ENCODE data around the gene MOGAT1. TPM values are rescaled to one million over a fixed set of nuclear protein-coding genes. Genes with fewer than 3 reads are reported as not detected.

Gene MOGAT1
- total and polyA plus RNA-seq, 4 donors, result 0.30 to 5.5 (median 5.1) TPM; not detected in 1

DNA sequence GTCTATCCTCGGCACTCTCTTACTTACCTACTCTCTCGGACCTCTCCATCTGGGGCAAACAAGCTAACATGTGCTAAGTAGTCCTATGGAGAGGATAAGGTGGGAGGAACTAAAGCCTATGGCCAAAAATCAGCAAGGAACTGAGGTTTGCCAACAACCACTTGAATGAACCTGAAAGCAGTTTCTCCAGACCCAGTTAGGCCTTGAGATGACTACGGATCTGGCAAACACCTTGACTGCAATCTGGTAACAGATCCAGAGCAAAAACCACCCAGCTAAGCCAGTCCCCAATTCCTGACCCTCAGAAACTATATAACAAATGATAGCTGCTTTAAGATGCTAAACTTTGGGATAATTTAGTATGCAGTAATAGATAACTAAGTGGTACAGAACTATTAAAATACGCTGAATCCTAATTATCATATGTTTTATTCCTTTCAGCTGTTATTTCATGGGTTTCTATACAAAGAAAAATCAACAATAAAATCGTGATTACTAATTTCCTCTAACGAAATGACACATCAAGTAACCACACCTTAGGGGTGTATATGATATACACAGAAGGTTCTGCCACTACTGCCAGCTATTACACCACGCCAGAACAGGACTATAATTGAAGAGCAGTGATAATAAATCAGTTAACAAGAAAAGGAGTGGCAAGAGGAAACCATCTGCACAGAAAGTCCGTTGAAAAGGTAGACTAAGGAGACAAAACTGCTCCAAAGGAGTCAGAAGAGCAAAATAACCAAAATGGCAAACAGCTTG lies 18.8 kb upstream of the MOGAT1 start:
- peaks cover 6 to 27% (median 10%) of the 10 kb centered on the region in 4 donors for H3K4me1 ChIP-seq (ENCODE audit: control insufficient read depth in 4 of 4, insufficient read depth in 4 of 4, low read length in 3 of 4)
- no peak for DNase-seq (ENCODE audit: low spot score)

GRCh38 chr2:222653280-222653679 lies 18.2 kb upstream of the MOGAT1 start:
- Histone ChIP-seq H3K9me3 (ENCODE audit: control insufficient read depth in 4 of 4, low read length in 3 of 4) (no peaks in the 10 kb centered on the region), H3K4me3 (ENCODE audit: low read depth in 1 of 3, low read length in 3 of 3) (no peak overlapping the region), H3K9ac (ENCODE audit: low read depth in 1 of 2, low read length in 2 of 2) (no peak overlapping the region), H3K36me3 (ENCODE audit: control insufficient read depth in 4 of 4, insufficient read depth in 3 of 4, low read depth in 1 of 4, low read length in 3 of 4) (peaks cover 0 to 3% (median under 1%) of the 10 kb centered on the region in 4 donors), H3K4me1 (ENCODE audit: control insufficient read depth in 4 of 4, insufficient read depth in 4 of 4, low read length in 3 of 4) (peaks cover 6 to 27% (median 10%) of the 10 kb centered on the region in 4 donors), H3K27me3 (ENCODE audit: control insufficient read depth in 4 of 4, insufficient read depth in 4 of 4, low read length in 3 of 4) (no peaks in the 10 kb centered on the region), H3K27ac (ENCODE audit: low read depth in 1 of 2, low read length in 2 of 2) (no peak overlapping the region)
- TF ChIP-seq NR2F2 (IDR thresholded peaks at IDR 0.05) (no peak), FOXA1 (IDR thresholded peaks at IDR 0.05) (no peak), SP1 (IDR thresholded peaks at IDR 0.05) (no peak), JUND (IDR thresholded peaks at IDR 0.05) (no peak), HNF4G (IDR thresholded peaks at IDR 0.05) (no peak), RXRA (IDR thresholded peaks at IDR 0.05) (no peak), GABPA (IDR thresholded peaks at IDR 0.05 in 1 of 2, conservative IDR thresholded peaks at IDR 0.05 in 1 of 2) (no peak), MAX (IDR thresholded peaks at IDR 0.05) (no peak), YY1 (IDR thresholded peaks at IDR 0.05) (no peak), FOXA2 (IDR thresholded peaks at IDR 0.05) (no peak), CTCF (IDR thresholded peaks at IDR 0.05; ENCODE audit: low read depth, low read length, missing input control) (no peak), HNF4A (conservative IDR thresholded peaks at IDR 0.05) (no peak), ZBTB33 (IDR thresholded peaks at IDR 0.05) (no peak), TAF1 (conservative IDR thresholded peaks at IDR 0.05) (no peak)
- TF ChIP-seq, protein P1, sequence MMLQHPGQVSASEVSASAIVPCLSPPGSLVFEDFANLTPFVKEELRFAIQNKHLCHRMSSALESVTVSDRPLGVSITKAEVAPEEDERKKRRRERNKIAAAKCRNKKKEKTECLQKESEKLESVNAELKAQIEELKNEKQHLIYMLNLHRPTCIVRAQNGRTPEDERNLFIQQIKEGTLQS (IDR thresholded peaks at IDR 0.05), result no peak
- TF ChIP-seq, protein P2, sequence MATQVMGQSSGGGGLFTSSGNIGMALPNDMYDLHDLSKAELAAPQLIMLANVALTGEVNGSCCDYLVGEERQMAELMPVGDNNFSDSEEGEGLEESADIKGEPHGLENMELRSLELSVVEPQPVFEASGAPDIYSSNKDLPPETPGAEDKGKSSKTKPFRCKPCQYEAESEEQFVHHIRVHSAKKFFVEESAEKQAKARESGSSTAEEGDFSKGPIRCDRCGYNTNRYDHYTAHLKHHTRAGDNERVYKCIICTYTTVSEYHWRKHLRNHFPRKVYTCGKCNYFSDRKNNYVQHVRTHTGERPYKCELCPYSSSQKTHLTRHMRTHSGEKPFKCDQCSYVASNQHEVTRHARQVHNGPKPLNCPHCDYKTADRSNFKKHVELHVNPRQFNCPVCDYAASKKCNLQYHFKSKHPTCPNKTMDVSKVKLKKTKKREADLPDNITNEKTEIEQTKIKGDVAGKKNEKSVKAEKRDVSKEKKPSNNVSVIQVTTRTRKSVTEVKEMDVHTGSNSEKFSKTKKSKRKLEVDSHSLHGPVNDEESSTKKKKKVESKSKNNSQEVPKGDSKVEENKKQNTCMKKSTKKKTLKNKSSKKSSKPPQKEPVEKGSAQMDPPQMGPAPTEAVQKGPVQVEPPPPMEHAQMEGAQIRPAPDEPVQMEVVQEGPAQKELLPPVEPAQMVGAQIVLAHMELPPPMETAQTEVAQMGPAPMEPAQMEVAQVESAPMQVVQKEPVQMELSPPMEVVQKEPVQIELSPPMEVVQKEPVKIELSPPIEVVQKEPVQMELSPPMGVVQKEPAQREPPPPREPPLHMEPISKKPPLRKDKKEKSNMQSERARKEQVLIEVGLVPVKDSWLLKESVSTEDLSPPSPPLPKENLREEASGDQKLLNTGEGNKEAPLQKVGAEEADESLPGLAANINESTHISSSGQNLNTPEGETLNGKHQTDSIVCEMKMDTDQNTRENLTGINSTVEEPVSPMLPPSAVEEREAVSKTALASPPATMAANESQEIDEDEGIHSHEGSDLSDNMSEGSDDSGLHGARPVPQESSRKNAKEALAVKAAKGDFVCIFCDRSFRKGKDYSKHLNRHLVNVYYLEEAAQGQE (IDR thresholded peaks at IDR 0.05), result no peak
- no peak for DNase-seq (ENCODE audit: low spot score)

More for the DNA sequence above, 18.8 kb upstream of the MOGAT1 start:
- Histone ChIP-seq H3K9me3 (ENCODE audit: control insufficient read depth in 4 of 4, low read length in 3 of 4) (no peaks in the 10 kb centered on the region), H3K27ac (ENCODE audit: low read depth in 1 of 2, low read length in 2 of 2) (no peak overlapping the region), H3K27me3 (ENCODE audit: control insufficient read depth in 4 of 4, insufficient read depth in 4 of 4, low read length in 3 of 4) (no peaks in the 10 kb centered on the region), H3K36me3 (ENCODE audit: control insufficient read depth in 4 of 4, insufficient read depth in 3 of 4, low read depth in 1 of 4, low read length in 3 of 4) (peaks cover 0 to 9% (median 4%) of the 10 kb centered on the region in 4 donors), H3K4me3 (ENCODE audit: low read depth in 1 of 3, low read length in 3 of 3) (no peak overlapping the region), H3K9ac (ENCODE audit: low read depth in 1 of 2, low read length in 2 of 2) (no peak overlapping the region)
- WGBS, result 81% methylated on average over 8 of the region's 8 CpGs
- TF ChIP-seq HNF4A (conservative IDR thresholded peaks at IDR 0.05) (no peak), ZBTB33 (IDR thresholded peaks at IDR 0.05) (no peak)

Measured in liver (tissue), 9 donors.